Erythroblast (primary cell): ENCODE results near the gene VARS2.

Experiments used
- GATA1 ChIP-seq: IDR thresholded peaks from 2 replicates; pipeline ENCODE4 v1.6.1; 2011; ENCODE audit warnings: low read depth, mild to moderate bottlenecking, control low read depth, low read length, moderate library complexity
- POLR2A ChIP-seq: IDR thresholded peaks from 2 replicates; pipeline ENCODE4 v1.6.1; 2011; ENCODE audit warnings: mild to moderate bottlenecking, low read length

DNA sequence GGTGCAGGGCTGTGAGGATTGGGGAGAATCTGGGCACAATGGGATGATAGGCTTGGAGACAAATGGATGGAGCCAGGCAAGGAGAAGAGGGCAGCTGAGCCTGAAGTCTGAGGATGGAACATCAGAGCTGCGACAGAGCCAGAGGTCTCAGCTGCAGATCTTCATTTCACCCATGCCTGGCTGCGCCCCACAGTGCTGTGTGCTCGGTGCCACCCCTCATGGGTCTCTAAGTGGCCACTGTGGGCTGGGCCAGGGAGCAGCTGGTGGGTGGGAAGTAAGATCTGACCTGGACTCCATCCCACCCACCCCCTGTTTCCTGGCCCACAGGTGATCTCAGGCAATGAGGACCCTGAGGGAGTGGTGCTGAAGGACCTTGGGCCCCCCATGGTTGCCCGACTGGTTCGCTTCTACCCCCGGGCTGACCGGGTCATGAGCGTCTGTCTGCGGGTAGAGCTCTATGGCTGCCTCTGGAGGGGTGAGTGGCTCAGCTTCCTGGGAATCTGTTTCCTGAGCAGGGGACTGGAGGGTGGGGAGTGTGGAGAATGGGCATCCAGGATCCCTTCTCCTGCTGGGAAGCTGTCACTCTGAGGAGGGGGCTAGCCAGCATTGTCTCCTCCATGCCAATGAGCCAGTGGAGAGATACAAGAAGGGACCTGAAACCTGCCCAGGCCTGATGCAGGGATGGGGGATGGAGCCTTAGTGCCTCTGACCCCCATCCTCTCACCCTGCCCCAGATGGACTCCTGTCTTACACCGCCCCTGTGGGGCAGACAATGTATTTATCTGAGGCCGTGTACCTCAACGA lies 23.2 kb upstream of the VARS2 start:
- TF ChIP-seq POLR2A (no peak), GATA1 (no peak)
